Ishikawa (cell line): ENCODE data around the gene CLIC4.

Experiments used
- CEBPB ChIP-seq: IDR thresholded peaks from 2 replicates; pipeline ENCODE4 v1.6.1; 2012
- CREB1 ChIP-seq: IDR thresholded peaks from 2 replicates; pipeline ENCODE4 v1.6.1; 2012; ENCODE audit warnings: low read depth
- EP300 ChIP-seq: IDR thresholded peaks from 2 replicates; pipeline ENCODE4 v1.6.1; 2012; ENCODE audit warnings: borderline replicate concordance
- NFIC ChIP-seq: IDR thresholded peaks from 2 replicates; pipeline ENCODE4 v1.6.1; 2012
- RAD21 ChIP-seq: IDR thresholded peaks from 2 replicates; pipeline ENCODE4 v1.6.1; 2012; ENCODE audit warnings: low read depth
- TAF1 ChIP-seq: IDR thresholded peaks from 2 replicates; pipeline ENCODE4 v1.6.1; 2012; ENCODE audit warnings: low read depth, mild to moderate bottlenecking
- TEAD4 ChIP-seq: IDR thresholded peaks from 2 replicates; pipeline ENCODE4 v1.6.1; 2012
- USF1 ChIP-seq: IDR thresholded peaks from 2 replicates; pipeline ENCODE4 v1.6.1; 2012
- YY1 ChIP-seq: IDR thresholded peaks from 2 replicates; pipeline ENCODE4 v1.6.1; 2012; ENCODE audit warnings: low read depth
- ZBTB7A ChIP-seq: IDR thresholded peaks from 2 replicates; pipeline ENCODE4 v1.6.1; 2012; ENCODE audit warnings: low read depth
- TF ChIP-seq, protein P1 (sequence below): IDR thresholded peaks from 2 replicates; pipeline ENCODE4 v1.6.1; 2012; ENCODE audit warnings: low read depth, mild to moderate bottlenecking
- TF ChIP-seq, protein P2 (sequence below): IDR thresholded peaks from 2 replicates; pipeline ENCODE4 v1.6.1; 2012

GRCh38 chr1:24873148-24873547, 127.9 kb downstream of the CLIC4 start:
- TF ChIP-seq USF1 (no peak), TAF1 (no peak), CEBPB (no peak), CREB1 (no peak), YY1 (no peak), NFIC (no peak), ZBTB7A (no peak), TEAD4 (no peak), EP300 (no peak), RAD21 (no peak)
- TF ChIP-seq, protein P1, sequence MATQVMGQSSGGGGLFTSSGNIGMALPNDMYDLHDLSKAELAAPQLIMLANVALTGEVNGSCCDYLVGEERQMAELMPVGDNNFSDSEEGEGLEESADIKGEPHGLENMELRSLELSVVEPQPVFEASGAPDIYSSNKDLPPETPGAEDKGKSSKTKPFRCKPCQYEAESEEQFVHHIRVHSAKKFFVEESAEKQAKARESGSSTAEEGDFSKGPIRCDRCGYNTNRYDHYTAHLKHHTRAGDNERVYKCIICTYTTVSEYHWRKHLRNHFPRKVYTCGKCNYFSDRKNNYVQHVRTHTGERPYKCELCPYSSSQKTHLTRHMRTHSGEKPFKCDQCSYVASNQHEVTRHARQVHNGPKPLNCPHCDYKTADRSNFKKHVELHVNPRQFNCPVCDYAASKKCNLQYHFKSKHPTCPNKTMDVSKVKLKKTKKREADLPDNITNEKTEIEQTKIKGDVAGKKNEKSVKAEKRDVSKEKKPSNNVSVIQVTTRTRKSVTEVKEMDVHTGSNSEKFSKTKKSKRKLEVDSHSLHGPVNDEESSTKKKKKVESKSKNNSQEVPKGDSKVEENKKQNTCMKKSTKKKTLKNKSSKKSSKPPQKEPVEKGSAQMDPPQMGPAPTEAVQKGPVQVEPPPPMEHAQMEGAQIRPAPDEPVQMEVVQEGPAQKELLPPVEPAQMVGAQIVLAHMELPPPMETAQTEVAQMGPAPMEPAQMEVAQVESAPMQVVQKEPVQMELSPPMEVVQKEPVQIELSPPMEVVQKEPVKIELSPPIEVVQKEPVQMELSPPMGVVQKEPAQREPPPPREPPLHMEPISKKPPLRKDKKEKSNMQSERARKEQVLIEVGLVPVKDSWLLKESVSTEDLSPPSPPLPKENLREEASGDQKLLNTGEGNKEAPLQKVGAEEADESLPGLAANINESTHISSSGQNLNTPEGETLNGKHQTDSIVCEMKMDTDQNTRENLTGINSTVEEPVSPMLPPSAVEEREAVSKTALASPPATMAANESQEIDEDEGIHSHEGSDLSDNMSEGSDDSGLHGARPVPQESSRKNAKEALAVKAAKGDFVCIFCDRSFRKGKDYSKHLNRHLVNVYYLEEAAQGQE, result no peak
- TF ChIP-seq, protein P2, sequence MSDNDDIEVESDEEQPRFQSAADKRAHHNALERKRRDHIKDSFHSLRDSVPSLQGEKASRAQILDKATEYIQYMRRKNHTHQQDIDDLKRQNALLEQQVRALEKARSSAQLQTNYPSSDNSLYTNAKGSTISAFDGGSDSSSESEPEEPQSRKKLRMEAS, result no peak
